Mucosa of descending colon (tissue), 3 donors: ENCODE data around the gene MST1R. TPM values are rescaled to one million over a fixed set of nuclear protein-coding genes. Genes with fewer than 3 reads are reported as not detected.
A peak's percentile ranks its signal among the peaks of the same experiment; 100 is the strongest.

Experiments
- ATAC-seq: fragments of 200-7000 bp; cut with Tn5 transposase; one replicate; pipeline ENCODE4 v1.9.1; 2020; ENCODE audit warnings: mild to moderate bottlenecking, moderate library complexity
- DNase-seq, 3 donors: peaks; one replicate each; pipeline ENCODE4 v3.0.0-alpha.2; 2020
- H3K36me3 ChIP-seq: fragments of 200-600 bp; one replicate; pipeline ENCODE4 v1.8.0; 2021; ENCODE audit warnings: low read depth, mild to moderate bottlenecking
- H3K4me1 ChIP-seq: fragments of 200-600 bp; one replicate; pipeline ENCODE4 v1.8.0; 2021; ENCODE audit warnings: low read depth, mild to moderate bottlenecking
- H3K4me3 ChIP-seq: fragments of 200-600 bp; one replicate; pipeline ENCODE4 v1.8.0; 2021; ENCODE audit warnings: mild to moderate bottlenecking
- H3K9me3 ChIP-seq: fragments of 200-600 bp; one replicate; pipeline ENCODE4 v1.8.0; 2021; ENCODE audit warnings: mild to moderate bottlenecking
- intact Hi-C, 2 donors: fragments of 100-400 bp; cut with DNase I in 1 of 2; cut with micrococcal nuclease in 1 of 2; formaldehyde crosslinking; loops; one replicate each; pipeline versions ENCODE4 v1.11.0 to v1.11.1; 2022; cut with DNase I, micrococcal nuclease
- total RNA-seq, 3 donors: library from RNA; stranded (reverse); fragmentation: NEBNext Ultra II Directional in 2 of 3; extraction: Animal tissue kit (Norgen Biotek cat#: 25700) in 2 of 3; gene quantifications; one replicate each; pipeline versions ENCODE4 v1.2.1 to v1.2.4, GENCODE V29; 2021 to 2023
- TF ChIP-seq, protein P1 (sequence below): fragments of 200-600 bp; IDR thresholded peaks from one replicate; pipeline ENCODE4 v1.8.0; 2022; ENCODE audit warnings: antibody characterized with exemption, mild to moderate bottlenecking
- donor health status: DM: no; HTN: no; CAD: no; lungs with moderate emphysema.
- donor health status: DM: no; HTN: no; CAD: no.
- donor health status: DM: no; HTN: yes; CAD: no.

The MST1R gene
- total RNA-seq, 3 donors from 2014 or later = 76.2 to 153 (median 124) TPM

GRCh38 chr3:49864505-49864904 is 39.2 kb downstream of the MST1R start:
- H3K4me1 ChIP-seq = peaks cover 5% of the 10 kb centered on the region
- H3K4me3 ChIP-seq = no peak overlapping the region
- no peak for DNase-seq
- H3K36me3 ChIP-seq = no peaks in the 10 kb centered on the region
- no peaks in the 10 kb centered on the region for H3K9me3 ChIP-seq
- intact Hi-C loops = no loop called here
- no peak for ATAC-seq
- TF ChIP-seq, protein P1, sequence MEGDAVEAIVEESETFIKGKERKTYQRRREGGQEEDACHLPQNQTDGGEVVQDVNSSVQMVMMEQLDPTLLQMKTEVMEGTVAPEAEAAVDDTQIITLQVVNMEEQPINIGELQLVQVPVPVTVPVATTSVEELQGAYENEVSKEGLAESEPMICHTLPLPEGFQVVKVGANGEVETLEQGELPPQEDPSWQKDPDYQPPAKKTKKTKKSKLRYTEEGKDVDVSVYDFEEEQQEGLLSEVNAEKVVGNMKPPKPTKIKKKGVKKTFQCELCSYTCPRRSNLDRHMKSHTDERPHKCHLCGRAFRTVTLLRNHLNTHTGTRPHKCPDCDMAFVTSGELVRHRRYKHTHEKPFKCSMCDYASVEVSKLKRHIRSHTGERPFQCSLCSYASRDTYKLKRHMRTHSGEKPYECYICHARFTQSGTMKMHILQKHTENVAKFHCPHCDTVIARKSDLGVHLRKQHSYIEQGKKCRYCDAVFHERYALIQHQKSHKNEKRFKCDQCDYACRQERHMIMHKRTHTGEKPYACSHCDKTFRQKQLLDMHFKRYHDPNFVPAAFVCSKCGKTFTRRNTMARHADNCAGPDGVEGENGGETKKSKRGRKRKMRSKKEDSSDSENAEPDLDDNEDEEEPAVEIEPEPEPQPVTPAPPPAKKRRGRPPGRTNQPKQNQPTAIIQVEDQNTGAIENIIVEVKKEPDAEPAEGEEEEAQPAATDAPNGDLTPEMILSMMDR = no peak

DNA sequence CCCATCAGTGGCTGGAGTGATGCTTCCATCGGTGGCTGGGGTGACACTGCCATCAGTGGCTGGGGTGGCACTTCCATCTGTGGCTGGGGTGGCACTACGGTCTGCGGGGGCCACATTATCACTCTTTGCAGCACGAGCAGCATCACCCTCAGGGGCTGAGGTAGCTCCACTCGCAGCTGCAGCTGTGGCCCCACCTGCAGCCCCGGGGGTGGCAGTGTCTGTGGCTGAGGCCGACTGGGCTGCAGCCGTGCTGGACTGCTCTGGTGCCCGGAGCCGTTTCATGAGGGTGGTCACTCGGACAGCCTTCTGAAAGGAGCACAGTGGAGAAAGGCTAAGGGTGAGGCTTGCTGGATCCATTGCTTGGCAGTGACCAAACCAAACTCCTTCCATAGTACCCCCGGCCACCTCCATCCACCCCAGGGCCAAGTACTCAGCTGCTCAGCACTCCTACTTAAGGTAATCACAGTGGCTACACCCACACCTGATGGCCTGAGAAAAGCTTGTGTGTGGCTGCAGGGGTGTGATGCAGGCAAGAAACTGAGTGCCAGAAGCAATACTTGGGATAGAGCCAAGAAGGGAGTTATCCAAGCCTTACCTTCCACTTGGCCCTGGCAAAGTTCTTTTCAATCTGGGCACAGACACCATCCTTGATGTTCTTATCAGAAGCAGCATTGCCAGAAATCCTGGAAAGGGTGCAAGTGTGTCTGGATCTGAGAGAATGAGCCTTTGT is 43.9 kb downstream of the MST1R start:
- TF ChIP-seq, protein P1 = no peak
- H3K9me3 ChIP-seq = no peaks in the 10 kb centered on the region
- DNase-seq = no peak

GRCh38 chr3:49856181-49857005 is 47.3 kb downstream of the MST1R start, which contains the start of gene TRAIP:
Gene TRAIP, minus strand, starts transcription at chr3:49856564. Its CDS starts 111 bp downstream, at chr3:49856453.
- intact Hi-C loops = no loop called here
- TF ChIP-seq, protein P1 = no peak
- peak; percentile 100 for ATAC-seq
- Histone ChIP-seq H3K36me3 (no peaks in the 10 kb centered on the region), H3K4me1 (peaks cover 8% of the 10 kb centered on the region), H3K9me3 (no peaks in the 10 kb centered on the region), H3K4me3 (peak within 1 kb of the TSS; percentile 28)
- DNase-seq = peak; percentile 92 to 96 (median 96)

More for the DNA sequence above, 43.9 kb downstream of the MST1R start:
- Histone ChIP-seq H3K4me3 (no peak overlapping the region), H3K36me3 (no peaks in the 10 kb centered on the region), H3K4me1 (peaks cover 8% of the 10 kb centered on the region)
- intact Hi-C loops = no loop called here
- ATAC-seq = no peak

DNA sequence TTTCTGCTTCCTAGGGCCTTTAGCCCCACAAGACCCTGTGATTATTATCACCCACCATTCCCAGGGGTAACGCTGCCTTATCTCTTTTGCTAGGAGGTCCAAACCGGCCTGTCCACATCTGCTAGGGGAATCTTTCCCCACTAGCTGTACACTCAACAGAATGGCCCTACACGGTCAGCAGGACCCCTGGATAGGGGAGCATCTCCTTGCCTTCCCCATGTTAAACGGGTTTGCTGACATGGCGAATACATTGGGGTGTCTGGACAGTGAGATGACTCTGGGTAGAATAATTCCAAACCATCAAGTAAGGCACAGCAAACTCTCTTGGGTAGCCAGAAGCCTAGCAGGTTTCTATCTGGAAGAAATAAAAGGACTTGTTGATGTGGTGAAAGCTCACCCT is 48.0 kb downstream of the MST1R start:
- intact Hi-C loops = no loop called here
- H3K4me1 ChIP-seq = peaks cover 8% of the 10 kb centered on the region
- H3K4me3 ChIP-seq = no peak overlapping the region
- H3K9me3 ChIP-seq = no peaks in the 10 kb centered on the region
- no peak for DNase-seq
- H3K36me3 ChIP-seq = no peaks in the 10 kb centered on the region
- TF ChIP-seq, protein P1 = no peak
- no peak for ATAC-seq

GRCh38 chr3:49845694-49846093 is 58.0 kb downstream of the MST1R start:
- peak in 1 of 3 donors; percentile 55 for DNase-seq
- Histone ChIP-seq H3K36me3 (no peaks in the 10 kb centered on the region), H3K4me3 (no peak overlapping the region), H3K4me1 (no peaks in the 10 kb centered on the region), H3K9me3 (no peaks in the 10 kb centered on the region)
- peak; percentile 48 for ATAC-seq
- intact Hi-C loops = no loop called here
- TF ChIP-seq, protein P1 = no peak
